Measurements from ENCODE around the gene DLEC1.
"Not testable (repeated sequence)": the region's sequence is repeated elsewhere in the genome, so short reads cannot be mapped to it uniquely, and the experiment has no call there.

The DLEC1 gene

DNA sequence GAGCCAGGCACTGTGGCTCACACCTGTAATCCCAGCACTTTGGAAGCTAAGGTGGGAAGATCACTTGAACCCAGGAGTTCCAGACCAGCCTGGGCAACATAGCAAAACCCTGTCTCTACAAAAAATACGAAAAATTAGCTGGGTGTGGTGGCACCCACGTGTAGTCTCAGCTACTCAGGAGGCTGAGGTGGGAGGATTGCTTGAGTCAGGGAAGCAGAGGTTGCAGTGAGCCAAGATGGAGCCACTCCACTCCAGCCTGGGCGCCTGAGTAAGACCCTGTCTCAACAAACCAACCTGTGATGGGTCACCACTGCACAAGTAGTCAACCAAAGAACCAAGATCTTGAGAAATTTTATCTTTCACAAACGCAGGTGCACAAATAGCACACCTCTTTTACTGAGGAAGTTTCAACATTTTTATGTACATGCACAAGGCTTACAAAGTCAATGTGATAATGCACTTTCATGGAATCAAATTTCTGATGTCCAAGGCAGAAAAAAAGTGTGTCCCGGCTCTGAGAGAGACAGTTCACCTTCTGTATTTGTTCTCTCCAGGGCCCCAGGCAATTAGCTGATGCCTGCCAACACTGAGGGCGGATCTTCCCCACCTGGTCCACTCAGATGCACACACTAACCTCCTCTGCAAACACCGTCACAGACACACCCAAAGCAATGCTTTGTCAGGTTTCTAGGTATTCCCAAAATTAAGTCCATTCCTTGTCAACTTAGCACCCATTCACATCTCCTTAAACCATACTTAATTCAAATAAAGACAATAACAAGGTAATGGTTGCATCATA is 85.5 kb downstream of the DLEC1 start:
- DNase-seq: no peak

DNA sequence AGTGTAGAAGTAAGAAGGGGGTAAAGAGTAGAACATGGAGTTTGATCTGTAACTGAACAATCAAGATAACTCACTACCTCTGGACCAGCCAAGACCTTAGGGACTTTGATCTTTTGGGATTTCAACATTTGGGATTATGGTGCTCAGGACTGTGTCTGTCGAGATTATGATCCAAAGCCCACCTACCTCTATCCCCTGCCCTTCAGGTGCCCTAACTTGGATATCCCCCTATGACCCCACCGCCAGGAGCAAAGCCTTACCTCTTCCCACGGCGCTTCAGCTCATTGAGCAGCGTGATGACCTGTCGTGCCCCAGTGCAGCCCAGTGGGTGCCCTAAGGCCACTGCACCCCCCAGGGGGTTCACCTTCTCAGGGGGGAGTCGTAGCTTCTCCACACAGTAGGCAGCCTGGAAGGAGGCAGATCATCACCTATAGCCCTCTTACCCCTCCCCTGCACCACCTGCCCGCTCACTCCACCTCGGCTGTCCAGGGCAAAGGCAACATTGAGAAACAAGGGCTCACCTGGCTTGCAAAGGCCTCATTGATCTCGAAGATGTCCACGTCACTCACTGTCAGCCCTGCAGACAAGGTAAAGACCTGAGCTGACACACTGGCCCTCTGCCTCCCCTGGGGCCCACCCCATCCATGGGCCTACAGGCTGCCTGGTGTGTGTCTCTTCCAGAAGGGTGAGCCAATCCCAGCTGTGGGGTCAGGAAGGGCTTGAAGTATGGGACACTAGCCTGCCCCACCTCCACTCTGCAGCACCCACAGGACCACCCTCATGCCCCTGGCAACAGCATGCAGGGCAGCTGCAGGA is 86.5 kb downstream of the DLEC1 start:
- peak in 1 of 2 experiments; percentile 14 for DNase-seq

DNA sequence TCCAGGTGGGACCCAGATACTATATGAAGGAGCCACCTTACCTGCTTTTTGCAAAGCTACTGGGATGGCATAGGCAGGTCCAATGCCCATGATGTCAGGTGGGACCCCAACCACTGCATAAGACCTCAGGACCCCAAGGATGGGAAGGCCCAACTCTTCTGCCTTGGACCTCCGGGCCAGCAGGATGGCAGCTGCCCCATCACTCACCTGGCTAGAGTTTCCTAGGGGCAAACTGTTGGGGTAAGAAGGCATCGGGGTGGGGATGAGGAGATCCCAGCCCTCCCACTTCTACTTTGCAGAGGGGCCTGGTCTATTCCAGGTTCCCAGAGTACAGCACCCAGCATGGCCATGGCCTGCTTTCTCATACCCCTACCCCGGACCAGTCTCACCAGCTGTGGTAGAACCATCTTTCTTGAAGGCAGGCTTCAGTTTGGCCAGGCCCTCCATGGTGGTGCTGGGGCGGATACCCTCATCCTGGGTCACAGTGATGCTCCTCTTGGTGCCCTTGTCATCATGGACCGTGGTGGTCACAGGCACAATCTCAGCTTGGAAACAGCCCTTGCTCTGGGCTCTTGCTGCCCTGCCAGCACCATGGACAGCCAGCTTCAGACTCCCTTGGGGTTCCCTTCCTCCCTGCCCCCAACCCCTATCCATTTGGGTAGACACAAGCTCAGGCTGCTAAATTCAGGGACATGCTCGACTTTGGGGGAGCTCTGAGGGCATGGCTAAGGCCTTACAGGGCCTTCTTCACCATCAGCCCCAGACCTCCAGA is 87.3 kb downstream of the DLEC1 start:
- DNase-seq: no peak

DNA sequence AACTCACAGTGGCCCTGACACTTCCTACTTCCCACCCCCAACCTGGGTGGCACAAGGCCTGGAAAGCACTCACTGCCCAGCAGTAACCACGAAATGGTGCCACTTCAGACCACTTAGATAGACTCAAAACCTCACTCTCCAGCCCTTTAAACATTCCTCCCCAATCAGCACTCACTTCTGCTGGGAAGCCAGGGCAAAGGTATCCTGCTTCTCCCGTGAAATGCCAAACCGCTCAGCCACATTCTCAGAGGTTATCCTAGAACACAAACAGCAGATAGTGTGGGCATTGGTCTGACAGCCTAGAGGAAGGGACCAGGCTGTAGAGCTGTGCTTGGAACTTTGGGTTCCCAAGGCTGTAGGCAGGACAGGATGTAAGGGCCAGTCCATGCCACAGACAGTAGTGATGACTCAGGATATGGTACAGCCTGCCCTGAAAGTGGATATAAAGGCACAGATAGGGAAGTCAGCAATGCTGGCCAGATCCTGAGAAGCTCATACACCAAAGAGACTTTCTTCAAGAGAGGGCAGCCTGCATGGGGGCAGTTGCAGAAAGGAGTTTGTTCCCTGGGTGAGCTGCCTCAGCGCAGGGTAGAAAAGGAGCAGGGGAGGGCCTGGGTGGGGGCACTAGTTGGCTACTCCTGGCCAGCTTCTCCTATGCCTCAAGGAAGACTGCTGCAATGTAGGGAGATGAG is 88.7 kb downstream of the DLEC1 start:
- peak; percentile 9 to 14 for DNase-seq

DNA sequence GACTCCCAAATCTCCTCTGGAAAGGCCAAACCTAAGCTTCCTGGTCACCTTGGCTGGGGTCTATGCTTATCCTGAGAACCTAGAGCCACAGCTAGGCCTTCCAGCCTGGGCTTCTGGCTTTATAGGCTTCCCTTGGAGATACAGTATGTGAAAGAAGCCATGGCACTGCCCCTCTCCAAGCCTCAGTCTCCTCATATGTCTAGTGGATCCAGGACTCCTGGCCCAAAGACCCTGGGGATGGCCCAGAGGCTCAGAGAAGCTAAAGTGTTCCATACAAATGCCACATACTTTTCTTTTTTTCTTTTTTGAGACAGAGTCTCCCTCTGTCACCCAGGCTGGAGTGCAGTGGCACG is 89.3 kb downstream of the DLEC1 start:
- DNase-seq: no peak

DNA sequence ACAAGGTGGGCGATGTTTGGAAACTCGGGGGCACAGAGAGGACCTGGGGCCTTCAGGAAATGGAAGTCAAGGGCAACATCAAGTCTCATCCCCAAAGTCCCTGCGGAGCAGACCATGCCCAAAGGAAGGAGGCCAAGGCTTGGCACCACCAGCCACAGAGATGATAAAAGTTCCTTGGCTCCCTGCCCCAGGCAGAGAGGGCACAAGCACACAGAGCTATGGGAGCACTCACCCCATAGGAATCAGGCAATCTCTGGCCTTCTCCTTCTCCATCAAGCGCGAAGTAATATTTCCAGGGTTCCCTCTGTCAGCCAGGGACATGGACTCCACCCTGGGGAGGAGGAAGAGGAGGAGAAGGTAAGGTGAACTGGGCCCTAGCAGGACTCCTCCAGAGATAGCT is 90.0 kb downstream of the DLEC1 start:
- DNase-seq: peak in 1 of 2 experiments; percentile 9

DNA sequence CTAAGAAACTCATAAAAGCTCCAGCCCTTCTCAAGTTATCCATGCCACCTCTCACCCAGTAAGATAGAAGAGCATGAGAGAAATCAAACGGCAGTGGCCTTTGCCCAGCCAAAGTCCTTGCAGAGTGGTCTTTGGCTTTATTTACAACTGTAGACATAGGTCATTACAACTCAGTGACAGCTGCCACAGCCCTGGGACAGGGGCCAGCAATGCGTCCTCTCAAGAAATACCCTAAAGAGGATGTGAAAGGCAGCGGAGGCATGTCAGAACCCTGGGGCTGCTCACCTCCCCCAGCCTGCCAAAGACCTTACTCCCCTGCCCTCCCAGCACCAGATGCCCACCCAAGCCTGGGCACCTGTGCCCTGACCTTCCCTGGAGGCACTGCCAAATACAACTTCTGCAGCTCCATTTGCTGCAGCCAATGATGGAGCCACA is 91.6 kb downstream of the DLEC1 start:
- no peak for DNase-seq

DNA sequence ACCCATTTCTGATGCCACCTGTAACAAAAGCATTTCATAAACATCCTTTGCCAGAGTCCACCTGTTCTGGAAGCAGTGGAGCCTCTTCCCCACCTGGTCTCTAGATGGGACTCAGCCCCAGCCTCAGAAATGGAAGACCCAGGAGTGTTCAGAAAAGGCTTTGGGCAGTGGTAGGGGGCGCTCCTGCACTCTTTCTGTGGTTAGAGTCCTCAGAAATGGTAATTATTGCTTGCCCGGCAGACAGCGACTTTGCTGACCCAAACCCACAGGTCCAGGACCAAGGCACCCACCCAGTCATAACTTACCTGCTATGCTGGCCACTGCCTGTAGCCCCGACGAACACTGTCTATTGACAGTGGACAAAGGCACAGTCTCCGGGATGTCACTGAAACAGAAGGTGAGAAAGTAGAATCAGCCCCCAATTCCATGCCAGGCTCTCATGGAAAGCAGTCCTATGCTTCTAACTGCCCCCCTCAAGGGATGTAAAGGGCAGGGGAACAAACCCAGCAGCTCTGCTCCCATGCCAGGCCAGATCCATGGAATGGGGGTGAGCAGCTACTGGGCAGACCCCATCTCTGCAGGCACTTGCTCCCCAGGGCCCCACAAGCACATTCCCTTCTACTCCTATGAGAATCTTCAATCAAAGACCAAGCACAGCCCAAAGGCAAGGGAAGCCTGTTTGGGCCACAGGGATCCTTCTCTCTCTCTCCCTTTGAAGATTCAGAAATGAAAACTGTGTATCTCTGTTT is 92.8 kb downstream of the DLEC1 start:
- peak; percentile 43 to 49 for DNase-seq

DNA sequence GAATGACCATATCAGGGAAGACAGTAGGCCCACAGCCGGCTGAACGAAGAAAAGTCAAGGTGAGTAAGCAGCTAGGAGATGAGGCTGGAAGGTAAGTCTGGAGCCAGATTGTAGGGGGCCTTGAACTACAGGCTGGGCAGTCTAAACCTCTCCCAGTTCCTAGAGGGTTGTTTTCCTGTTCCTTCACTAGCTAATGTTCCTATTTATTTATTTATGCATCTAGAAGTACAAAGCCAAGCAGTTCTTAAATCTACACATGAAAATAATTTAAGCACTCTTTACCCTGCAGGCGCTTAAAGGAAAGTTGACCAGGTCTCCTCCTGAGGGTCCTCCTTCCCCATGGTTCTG is 94.2 kb downstream of the DLEC1 start:
- DNase-seq: no peak

DNA sequence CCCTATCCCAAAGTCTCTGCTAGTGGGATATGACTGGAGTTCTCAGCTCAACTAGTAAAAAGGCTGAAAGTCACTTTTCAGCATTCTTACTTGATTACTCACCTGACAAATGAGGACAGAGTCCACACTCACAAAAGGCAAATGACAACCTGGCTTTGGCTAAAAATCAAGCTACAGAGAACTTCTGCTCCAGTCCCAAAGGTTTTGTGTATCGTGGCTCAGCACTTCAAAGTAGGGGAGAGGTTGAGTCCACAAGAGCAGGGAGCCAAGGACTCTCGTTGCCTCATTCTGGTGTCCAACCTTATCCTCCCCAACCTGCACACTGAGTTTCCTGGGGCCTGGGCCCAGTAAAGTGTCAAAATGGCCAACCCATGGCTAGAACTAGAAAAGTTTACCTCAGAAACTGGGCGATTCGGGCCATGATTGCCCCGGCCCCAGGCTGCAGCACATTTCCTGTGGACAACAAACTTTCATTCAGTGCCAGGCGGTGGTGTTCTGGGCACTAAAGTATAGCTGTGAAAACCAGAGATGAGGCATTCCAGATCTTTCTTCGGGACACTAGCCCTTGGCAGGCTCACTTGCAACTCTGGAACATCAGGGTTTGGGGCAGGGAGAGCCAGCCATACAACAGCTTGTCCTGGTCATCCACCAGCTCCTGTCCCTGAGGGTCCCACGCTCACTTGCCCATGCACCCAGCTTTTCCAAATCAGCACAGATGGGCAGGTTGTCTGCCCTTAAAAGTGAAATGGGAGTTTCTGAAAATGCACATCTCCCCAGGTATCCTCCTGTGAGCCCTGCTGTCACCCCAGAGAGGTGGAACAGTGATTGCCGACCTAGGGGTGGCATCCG is 94.8 kb downstream of the DLEC1 start:
- DNase-seq: no peak

DNA sequence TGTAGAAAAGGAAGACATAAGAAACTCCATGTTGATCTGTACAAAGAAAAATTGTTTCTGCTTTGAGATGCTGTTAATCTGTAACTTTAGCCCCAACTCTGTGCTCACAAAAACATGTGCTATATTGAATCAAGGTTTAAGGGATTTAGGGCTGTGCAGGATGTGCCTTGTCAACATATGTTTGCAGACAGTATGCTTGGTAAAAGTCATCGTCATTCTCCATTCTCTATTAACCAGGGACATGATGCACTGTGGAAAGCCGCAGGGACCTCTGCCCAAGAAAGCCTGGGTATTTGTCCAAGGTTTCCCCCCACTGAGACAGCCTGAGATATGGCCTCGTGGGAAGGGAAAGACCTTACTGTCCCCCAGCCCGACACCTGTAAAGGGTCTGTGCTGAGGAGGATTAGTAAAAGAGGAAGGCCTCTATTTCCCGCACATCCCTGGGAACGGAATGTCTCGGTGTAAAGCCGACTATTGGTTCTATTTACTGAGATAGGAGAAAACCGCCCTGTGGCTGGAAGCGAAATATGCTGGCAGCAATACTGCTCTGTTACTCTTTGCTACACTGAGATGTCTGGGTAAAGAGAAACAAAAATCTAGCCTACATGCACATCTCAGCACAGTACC is 95.6 kb downstream of the DLEC1 start:
- not testable (repeated sequence) for DNase-seq

DNA sequence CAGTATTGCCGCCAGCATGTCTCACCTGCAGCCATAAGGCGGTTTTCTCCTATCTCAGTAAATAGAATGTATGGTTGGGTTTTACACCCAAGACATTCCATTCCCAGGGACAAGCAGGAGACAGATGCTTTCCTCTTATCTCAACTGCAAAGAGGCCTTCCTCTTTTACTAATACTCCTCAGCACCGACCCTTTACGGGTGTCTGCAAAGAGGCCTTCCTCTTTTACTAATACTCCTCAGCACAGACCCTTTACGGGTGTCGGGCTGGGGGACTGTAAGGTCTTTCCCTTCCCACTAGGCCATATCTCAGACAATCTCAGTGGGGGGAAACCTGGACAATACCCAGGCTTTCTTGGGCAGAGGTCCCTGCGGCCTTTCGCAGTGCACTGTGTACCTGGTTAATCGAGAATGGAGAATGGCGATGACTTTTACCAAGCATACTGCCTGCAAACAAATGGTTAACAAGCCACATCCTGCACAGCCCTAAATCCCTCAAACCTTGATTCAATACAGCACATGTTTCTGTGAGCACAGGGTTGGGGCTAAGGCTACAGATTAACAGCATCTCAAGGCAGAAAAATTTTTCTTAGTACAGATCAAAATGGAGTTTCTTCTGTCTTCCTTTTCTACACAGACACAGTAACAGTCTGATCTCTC is 96.7 kb downstream of the DLEC1 start:
- peak in 1 of 2 experiments; percentile 34 for DNase-seq

DNA sequence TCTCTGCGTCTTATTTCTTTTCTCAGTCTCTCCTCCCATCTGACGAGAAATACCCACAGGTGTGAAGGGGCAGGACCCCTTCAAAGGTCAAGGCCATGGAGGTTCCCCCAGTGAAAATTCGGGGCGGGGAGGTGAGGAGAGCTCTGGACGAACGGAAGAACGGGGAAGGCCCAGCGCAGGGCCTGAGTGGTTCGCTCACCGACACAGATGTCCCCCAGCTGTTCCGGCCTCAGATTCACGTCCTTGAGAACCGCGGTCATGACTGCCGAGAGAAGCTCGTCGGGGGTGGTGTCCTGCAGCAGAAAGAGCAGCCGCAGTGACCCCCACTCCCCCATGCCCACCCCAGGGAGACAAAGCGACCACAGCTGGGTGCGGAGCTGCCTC is 97.4 kb downstream of the DLEC1 start:
- peak; percentile 35 to 48 for DNase-seq

DNA sequence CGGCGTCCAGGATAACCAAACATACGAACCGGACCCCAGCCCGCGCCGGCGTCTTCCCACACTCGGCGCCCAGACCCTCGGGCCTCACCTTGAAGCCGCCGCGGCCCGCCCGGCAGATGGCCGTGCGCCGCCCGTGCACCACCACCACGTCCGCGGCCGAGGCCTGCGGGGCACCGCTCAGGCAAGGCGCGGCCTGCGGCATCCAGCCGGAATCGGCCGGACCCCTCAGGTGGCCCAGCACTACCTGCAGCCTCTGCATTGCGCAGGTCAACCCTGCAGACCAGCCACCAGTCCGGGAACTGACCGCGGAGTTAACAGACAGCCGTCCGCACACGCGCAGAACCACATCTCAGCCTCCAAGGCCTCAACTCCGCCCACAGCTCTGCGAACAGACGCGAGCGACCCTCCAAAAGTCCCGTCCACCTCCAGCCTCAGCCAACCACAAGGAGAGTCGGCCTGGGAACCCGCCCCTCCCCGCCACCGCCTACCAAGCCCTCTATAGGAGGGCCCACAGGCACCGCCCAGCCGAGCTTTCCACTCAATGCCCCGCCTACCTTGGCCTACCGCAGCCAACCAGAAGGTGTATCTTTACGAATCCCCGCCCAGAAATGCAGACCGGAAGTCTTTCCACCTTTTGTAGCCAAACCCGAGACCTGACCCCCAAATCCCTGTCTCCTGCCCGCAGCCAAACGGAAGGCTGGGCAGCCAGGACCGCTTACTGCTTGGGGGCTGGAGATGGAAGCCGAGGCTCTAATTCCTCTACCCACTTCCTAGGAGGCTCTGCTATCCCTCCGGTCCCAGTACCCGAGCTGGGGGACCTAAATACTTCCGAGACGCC is 98.0 kb downstream of the DLEC1 start, which contains the start of gene ACAA1:
ACAA1 (minus strand) TSS at position 351 of the 838 bp plus-strand sequence; CDS start at position 259, 92 bp downstream.
- DNase-seq: peak; percentile 98 to 99

DNA sequence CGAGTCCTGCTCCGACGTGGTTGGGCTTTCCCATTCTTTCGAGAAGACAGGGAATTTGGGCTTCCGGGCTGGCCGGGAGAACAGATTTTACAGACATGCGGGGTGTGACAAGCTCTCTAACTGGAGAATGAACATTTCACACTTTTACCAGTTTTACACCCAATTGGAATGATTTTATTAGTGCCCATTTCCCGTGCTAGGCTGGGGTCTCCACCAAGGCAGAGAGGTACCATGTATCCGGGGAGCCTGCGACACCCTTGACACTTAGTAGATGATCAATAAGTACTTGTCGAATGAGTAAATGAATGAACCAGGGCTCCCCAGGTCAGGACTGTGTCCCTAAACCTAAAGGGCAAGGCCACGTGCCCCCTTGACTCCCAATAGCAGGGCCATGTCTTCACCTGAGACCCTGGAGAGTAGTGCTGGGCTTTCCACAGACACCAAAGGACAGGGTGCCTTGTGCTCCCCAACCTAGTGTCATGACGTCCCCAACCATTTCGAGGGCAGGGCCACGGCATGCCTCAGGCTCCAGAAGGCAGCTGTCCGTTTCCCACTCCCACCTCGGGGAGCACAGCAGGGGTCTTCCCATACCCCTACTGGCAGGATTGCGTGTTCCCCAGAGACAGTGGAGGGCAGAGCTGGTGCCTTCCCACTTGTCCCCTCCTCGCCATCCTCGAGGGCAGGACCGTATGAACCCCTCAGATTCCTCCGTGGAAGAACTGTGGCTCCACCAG is 98.8 kb downstream of the DLEC1 start:
- peak; percentile 69 to 72 for DNase-seq

DNA sequence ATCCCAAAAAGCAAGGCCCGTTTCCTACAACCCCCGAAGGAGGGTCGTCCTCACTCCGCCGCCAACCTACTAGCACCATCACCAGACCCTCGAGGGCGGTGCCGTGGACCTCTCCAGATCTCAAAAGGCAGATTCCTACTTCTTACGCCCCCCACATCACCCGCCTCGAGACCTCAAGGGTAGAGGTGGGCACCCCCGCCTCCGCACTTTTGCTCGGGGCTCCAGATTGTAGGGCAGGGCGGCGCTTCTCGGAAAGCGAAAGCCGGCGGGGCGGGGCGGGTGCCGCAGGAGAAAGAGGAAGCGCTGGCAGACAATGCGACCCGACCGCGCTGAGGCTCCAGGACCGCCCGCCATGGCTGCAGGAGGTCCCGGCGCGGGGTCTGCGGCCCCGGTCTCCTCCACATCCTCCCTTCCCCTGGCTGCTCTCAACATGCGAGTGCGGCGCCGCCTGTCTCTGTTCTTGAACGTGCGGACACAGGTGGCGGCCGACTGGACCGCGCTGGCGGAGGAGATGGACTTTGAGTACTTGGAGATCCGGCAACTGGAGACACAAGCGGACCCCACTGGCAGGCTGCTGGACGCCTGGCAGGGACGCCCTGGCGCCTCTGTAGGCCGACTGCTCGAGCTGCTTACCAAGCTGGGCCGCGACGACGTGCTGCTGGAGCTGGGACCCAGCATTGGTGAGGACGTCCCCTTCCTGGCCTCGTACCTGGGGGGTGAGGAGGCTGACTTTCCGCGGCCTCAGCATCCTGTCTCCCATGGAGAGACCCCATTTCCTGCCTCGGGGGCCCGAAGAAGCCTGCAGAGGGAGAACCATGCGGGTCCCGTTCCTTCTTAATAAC is 99.6 kb downstream of the DLEC1 start, which contains the start of gene MYD88:
MYD88 (plus strand) TSS at position 313 of the 842 bp plus-strand sequence; CDS start at position 353, 40 bp downstream.
- peak; percentile 89 to 90 for DNase-seq

DNA sequence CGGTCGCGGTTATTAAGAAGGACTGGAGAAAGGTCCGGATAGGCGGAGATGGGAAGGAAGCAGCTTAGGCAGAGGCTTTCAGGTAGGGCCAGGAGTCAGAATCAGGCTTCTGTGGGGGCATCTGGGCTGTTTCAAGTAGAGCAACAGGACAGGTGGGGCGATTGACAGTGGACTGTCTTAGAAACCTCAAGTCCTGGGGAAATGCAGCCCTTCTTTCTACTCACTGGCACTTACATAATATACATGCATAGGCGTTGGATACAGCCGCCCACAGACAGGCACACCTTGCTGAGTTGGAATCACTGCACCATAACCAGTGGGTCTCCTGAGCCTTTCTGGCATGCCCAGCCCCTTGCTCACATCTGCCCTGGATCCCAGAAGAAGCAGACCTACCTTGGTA is 100.2 kb downstream of the DLEC1 start:
- DNase-seq: no peak
